GM18520 (cell line): ENCODE results near the gene C2orf49.
A peak's percentile ranks its signal among the peaks of the same experiment; 100 is the strongest.

ENCODE experiments used
- ATAC-seq: cut with Tn5 transposase; IDR thresholded peaks from one replicate; pipeline ENCODE4 v1.9.1; 2021; ENCODE audit not compliant: unreplicated experiment

C2orf49 gene

DNA sequence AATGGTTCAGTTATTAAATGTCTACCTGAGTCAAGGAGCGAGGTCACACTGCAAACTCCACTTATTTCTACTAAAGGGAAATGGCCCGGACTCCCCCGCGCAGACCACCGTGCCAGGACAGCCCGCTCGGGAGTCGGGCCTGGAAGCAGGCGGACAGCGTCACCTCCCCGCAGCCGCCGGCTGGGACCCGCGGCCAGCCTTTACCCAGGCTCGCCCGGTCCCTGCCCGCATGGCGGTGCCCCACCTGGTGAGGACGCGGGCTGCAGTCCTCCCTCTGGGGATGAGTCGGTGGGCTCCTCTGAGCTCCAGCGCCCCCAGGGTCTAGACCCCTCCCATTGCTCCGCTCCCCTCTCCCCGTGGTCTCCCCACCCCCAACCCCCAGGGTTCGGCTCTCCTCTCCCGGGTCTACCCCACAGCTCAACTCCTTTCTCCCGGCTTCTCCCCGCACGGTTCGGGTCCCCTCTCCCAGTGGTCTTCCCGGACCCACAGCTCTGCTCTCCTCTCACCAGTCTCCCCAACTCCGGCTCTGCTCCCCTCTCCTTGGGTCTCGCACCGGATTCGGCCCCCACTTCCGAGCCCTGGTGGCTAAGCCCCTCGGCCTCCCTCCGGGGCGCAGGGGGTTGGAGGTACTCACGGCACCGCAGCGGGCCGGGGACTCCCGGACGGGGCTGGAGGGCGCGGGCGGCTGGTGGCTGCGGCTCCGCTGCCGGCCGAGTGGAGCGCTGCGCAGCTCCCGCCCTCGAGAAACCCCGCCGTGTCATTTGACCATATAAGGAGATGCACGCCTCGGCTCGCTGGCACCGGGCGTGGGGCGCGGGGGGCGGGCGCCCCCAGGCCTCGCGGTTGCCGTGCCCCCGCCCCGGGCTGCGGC, 61.2 kb downstream of the C2orf49 start, which contains the start of gene FHL2:
TSS of gene FHL2 (minus strand) at position 716 of the 871 bp plus-strand sequence. CDS start 12,535 bp downstream, outside the sequence.
- peak; percentile 93 for ATAC-seq
